Stomach (tissue), 4 donors: ENCODE results near the gene IL17REL.

ENCODE experiments used
- EP300 ChIP-seq: sonication (generic); formaldehyde crosslinking; IDR thresholded peaks from one replicate; pipeline ENCODE4 v1.6.1; 2017; ENCODE audit warnings: antibody characterized with exemption
- POLR2A ChIP-seq, 4 donors: fragments of 450-650 bp; IDR thresholded peaks; one replicate each; pipeline ENCODE4 v1.6.1; 2016; ENCODE audit warnings: antibody characterized with exemption in 4 of 4, control low read depth in 2 of 4, mild to moderate bottlenecking in 1 of 4, moderate library complexity in 1 of 4
- POLR2AphosphoS5 ChIP-seq, 3 donors: sonication (generic); formaldehyde crosslinking; IDR thresholded peaks; one replicate each; pipeline ENCODE4 v1.6.1; 2016; ENCODE audit warnings: antibody characterized with exemption in 3 of 3
- TF ChIP-seq, protein P1 (sequence below), 7 experiments: fragments of 450-650 bp in 4 of 7; fragments of 200-600 bp in 3 of 7; sonication (generic) in 3 of 7; IDR thresholded peaks; one replicate each; pipeline ENCODE4 v1.5.1; 2016 to 2019; ENCODE audit warnings: antibody characterized with exemption in 7 of 7, control low read depth in 2 of 7, mild to moderate bottlenecking in 1 of 7

DNA sequence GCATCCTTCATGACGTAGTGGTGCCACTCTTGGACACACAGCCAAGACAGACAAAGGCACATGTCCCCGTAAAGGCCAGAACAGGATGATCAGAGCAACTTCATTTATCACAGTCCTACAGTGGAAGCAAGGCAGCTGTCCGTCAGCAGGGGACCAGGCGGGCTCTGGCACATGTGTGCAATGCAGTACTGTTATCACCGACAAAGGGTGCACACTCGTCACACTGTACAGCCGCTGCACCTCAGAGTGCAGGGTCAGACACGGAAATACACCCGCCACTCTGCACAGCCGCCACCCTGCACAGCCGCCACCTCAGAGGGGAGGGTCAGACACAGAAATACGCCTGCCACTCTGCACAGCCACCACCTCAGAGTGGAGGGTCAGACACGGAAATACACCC is 13.4 kb upstream of the IL17REL start:
- TF ChIP-seq, protein P1, sequence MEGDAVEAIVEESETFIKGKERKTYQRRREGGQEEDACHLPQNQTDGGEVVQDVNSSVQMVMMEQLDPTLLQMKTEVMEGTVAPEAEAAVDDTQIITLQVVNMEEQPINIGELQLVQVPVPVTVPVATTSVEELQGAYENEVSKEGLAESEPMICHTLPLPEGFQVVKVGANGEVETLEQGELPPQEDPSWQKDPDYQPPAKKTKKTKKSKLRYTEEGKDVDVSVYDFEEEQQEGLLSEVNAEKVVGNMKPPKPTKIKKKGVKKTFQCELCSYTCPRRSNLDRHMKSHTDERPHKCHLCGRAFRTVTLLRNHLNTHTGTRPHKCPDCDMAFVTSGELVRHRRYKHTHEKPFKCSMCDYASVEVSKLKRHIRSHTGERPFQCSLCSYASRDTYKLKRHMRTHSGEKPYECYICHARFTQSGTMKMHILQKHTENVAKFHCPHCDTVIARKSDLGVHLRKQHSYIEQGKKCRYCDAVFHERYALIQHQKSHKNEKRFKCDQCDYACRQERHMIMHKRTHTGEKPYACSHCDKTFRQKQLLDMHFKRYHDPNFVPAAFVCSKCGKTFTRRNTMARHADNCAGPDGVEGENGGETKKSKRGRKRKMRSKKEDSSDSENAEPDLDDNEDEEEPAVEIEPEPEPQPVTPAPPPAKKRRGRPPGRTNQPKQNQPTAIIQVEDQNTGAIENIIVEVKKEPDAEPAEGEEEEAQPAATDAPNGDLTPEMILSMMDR (IDR thresholded peaks at IDR 0.05), result no peak
- TF ChIP-seq POLR2AphosphoS5 (IDR thresholded peaks at IDR 0.05) (no peak), POLR2A (IDR thresholded peaks at IDR 0.05) (no peak), EP300 (no peak)
